ENCODE measurements around the gene DPYD. TPM values are rescaled to one million over a fixed set of nuclear protein-coding genes. Genes with fewer than 3 reads are reported as not detected.

DPYD gene
- total RNA-seq, 1 donor, result 81.9 TPM

- H3K4me3 ChIP-seq (ENCODE audit: low read depth, low read length), result no peak overlapping the region
- DNase-seq (ENCODE audit: low read depth), result no peak
- TF ChIP-seq CTCF (IDR thresholded peaks at IDR 0.05; ENCODE audit: insufficient read depth, low read length), result no peak
Measured at GRCh38 chr1:97680470-97680869, 240.4 kb downstream of the DPYD start.

GRCh38 chr1:97677702-97678101 is 243.1 kb downstream of the DPYD start:
- TF ChIP-seq CTCF (IDR thresholded peaks at IDR 0.05; ENCODE audit: insufficient read depth, low read length), result no peak
- DNase-seq (ENCODE audit: low read depth), result no peak
- H3K4me3 ChIP-seq (ENCODE audit: low read depth, low read length), result no peak overlapping the region

- TF ChIP-seq CTCF (IDR thresholded peaks at IDR 0.05; ENCODE audit: insufficient read depth, low read length), result no peak
- H3K4me3 ChIP-seq (ENCODE audit: low read depth, low read length), result no peak overlapping the region
- no peak for DNase-seq (ENCODE audit: low read depth)
Measured at GRCh38 chr1:97674517-97674916, 246.3 kb downstream of the DPYD start.

GRCh38 chr1:97668945-97669344 is 251.9 kb downstream of the DPYD start:
- H3K4me3 ChIP-seq (ENCODE audit: low read depth, low read length), result no peak overlapping the region
- TF ChIP-seq CTCF (IDR thresholded peaks at IDR 0.05; ENCODE audit: insufficient read depth, low read length), result peak; percentile 15
- peak; percentile 36 for DNase-seq (ENCODE audit: low read depth)

GRCh38 chr1:97660431-97661105 is 260.3 kb downstream of the DPYD start:
- no peak overlapping the region for H3K4me3 ChIP-seq (ENCODE audit: low read depth, low read length)
- no peak for DNase-seq (ENCODE audit: low read depth)
- TF ChIP-seq CTCF (IDR thresholded peaks at IDR 0.05; ENCODE audit: insufficient read depth, low read length), result no peak

GRCh38 chr1:97654876-97655585 is 265.8 kb downstream of the DPYD start:
- no peak overlapping the region for H3K4me3 ChIP-seq (ENCODE audit: low read depth, low read length)
- DNase-seq (ENCODE audit: low read depth), result no peak
- no peak for TF ChIP-seq CTCF (IDR thresholded peaks at IDR 0.05; ENCODE audit: insufficient read depth, low read length)
